IMR-90 (cell line): Measurements from ENCODE around the gene SRC. TPM values are rescaled to one million over a fixed set of nuclear protein-coding genes. Genes with fewer than 3 reads are reported as not detected.

Experiments
- ATAC-seq: fragments of 200-7000 bp; cut with Tn5 transposase; 2 replicates; pipeline ENCODE4 v1.9.1; 2020; ENCODE audit warnings: low read depth, mild to moderate bottlenecking, moderate library complexity
- BruUV-seq: library from RNA; stranded (reverse); fragments of 400-500 nt; replicated peaks from 2 replicates; lab custom pipeline; 2021; lab: Mats Ljungman, UMichigan
- CTCF ChIA-PET: fragments of 300-600 bp; formaldehyde crosslinking; extraction: SDS; loops from one replicate; lab custom pipeline; 2021; ENCODE audit warnings: antibody characterized with exemption; lab: Yijun Ruan, JAX
- POLR2A ChIA-PET: fragments of 300-600 bp; sonication (Branson Sonifier 250); formaldehyde crosslinking; loops from one replicate; lab custom pipeline; 2022; ENCODE audit warnings: antibody characterized with exemption; ENCODE audit not compliant: unreplicated experiment; lab: Charles Lee
- DNase-seq: peaks from one replicate; pipeline ENCODE4 v3.0.0; 2013
- H2AFZ ChIP-seq: replicated peaks from 2 replicates; pipeline ENCODE3; 2013; ENCODE audit warnings: low read length, mild to moderate bottlenecking; ENCODE audit not compliant: poor library complexity
- H2AK5ac ChIP-seq: 2 replicates; pipeline ENCODE4 v1.6.1; 2013; ENCODE audit warnings: low read depth, low read length, inconsistent platforms
- H2AK9ac ChIP-seq: replicated peaks from 2 replicates; pipeline ENCODE3; 2013; ENCODE audit warnings: mild to moderate bottlenecking, low read depth, low read length, moderate library complexity; ENCODE audit not compliant: poor library complexity
- H2BK120ac ChIP-seq: 2 replicates; pipeline ENCODE4 v1.6.1; 2013; ENCODE audit warnings: low read depth, low read length, inconsistent platforms
- H2BK15ac ChIP-seq: 3 replicates; pipeline ENCODE4 v1.6.1; 2013; ENCODE audit warnings: low read depth, low read length, inconsistent platforms
- H2BK20ac ChIP-seq: 2 replicates; pipeline ENCODE4 v1.6.1; 2013; ENCODE audit warnings: low read depth, mild to moderate bottlenecking, inconsistent platforms, low read length, moderate library complexity
- H2BK5ac ChIP-seq: 2 replicates; pipeline ENCODE4 v1.6.1; 2013; ENCODE audit warnings: mild to moderate bottlenecking, low read depth, low read length, inconsistent platforms; ENCODE audit not compliant: poor library complexity, severe bottlenecking
- H3K14ac ChIP-seq: replicated peaks from 2 replicates; pipeline ENCODE4 v1.6.1; 2013; ENCODE audit warnings: low read depth, low read length, inconsistent platforms
- H3K18ac ChIP-seq: 2 replicates; pipeline ENCODE4 v1.6.1; 2013; ENCODE audit warnings: low read depth, low read length, control low read depth
- H3K23ac ChIP-seq: 2 replicates; pipeline ENCODE4 v1.6.1; 2013; ENCODE audit warnings: low read depth, low read length, inconsistent platforms
- H3K27ac ChIP-seq: 2 replicates; pipeline ENCODE4 v1.5.1; 2013; ENCODE audit warnings: mild to moderate bottlenecking, control low read depth, low read length; ENCODE audit not compliant: insufficient read depth
- H3K27me3 ChIP-seq: 2 replicates; pipeline ENCODE4 v1.6.1; 2013; ENCODE audit warnings: low read length; ENCODE audit not compliant: control insufficient read depth, insufficient read depth
- H3K36me3 ChIP-seq: 2 replicates; pipeline ENCODE4 v1.6.1; 2013; ENCODE audit warnings: low read length, mixed read lengths; ENCODE audit not compliant: control insufficient read depth, insufficient read depth
- H3K4ac ChIP-seq: 2 replicates; pipeline ENCODE4 v1.6.1; 2013; ENCODE audit warnings: low read depth, low read length, inconsistent platforms
- H3K4me1 ChIP-seq: 2 replicates; pipeline ENCODE4 v1.6.1; 2013; ENCODE audit warnings: low read length, mixed read lengths; ENCODE audit not compliant: control insufficient read depth, insufficient read depth
- H3K4me2 ChIP-seq: 2 replicates; pipeline ENCODE4 v1.6.1; 2013; ENCODE audit warnings: low read depth, mild to moderate bottlenecking, control low read depth, low read length, moderate library complexity
- H3K4me3 ChIP-seq: 2 replicates; pipeline ENCODE4 v1.5.1; 2013; ENCODE audit warnings: low read depth, mild to moderate bottlenecking, control low read depth, low read length, moderate library complexity; ENCODE audit not compliant: insufficient read depth
- H3K56ac ChIP-seq: 2 replicates; pipeline ENCODE4 v1.6.1; 2013; ENCODE audit warnings: low read length, inconsistent platforms; ENCODE audit not compliant: insufficient read depth; ENCODE audit errors: extremely low read depth
- H3K79me1 ChIP-seq, 2 experiments: 2 replicates each; pipeline ENCODE4 v1.6.1; 2013; ENCODE audit warnings: low read length in 2 of 2, inconsistent platforms in 1 of 2, low read depth in 1 of 2
- H3K9ac ChIP-seq: 2 replicates; pipeline ENCODE4 v1.6.1; 2013; ENCODE audit warnings: low read depth, low read length, control low read depth
- H3K9me1 ChIP-seq: 2 replicates; pipeline ENCODE4 v1.6.1; 2013; ENCODE audit warnings: low read length, inconsistent platforms; ENCODE audit not compliant: insufficient read depth
- H3K9me3 ChIP-seq: 2 replicates; pipeline ENCODE4 v1.6.1; 2013; ENCODE audit warnings: low read length; ENCODE audit not compliant: control insufficient read depth, insufficient read depth
- H4K20me1 ChIP-seq: 2 replicates; pipeline ENCODE4 v1.6.1; 2013; ENCODE audit warnings: low read length, inconsistent platforms; ENCODE audit not compliant: insufficient read depth
- H4K5ac ChIP-seq: 2 replicates; pipeline ENCODE4 v1.6.1; 2013; ENCODE audit warnings: mild to moderate bottlenecking, low read depth, low read length, control low read depth
- H4K8ac ChIP-seq, 2 experiments: 2 replicates each; pipeline ENCODE4 v1.6.1; 2013; ENCODE audit warnings: low read depth in 2 of 2, low read length in 2 of 2, control low read depth in 1 of 2, inconsistent platforms in 1 of 2
- H4K91ac ChIP-seq: 2 replicates; pipeline ENCODE4 v1.6.1; 2013; ENCODE audit warnings: low read depth, low read length, inconsistent platforms; ENCODE audit not compliant: insufficient read depth
- BHLHE40 ChIP-seq: fragments of 150-350 bp; IDR thresholded peaks from 2 replicates; pipeline ENCODE4 v1.6.1; 2016; ENCODE audit warnings: mild to moderate bottlenecking, low read depth, low read length
- CEBPB ChIP-seq: IDR thresholded peaks from 2 replicates; pipeline ENCODE4 v1.6.1; 2012; ENCODE audit warnings: low read depth, low read length, improper control_type of control experiment
- NFE2L2 ChIP-seq: fragments of 150-350 bp; IDR thresholded peaks from 2 replicates; pipeline ENCODE4 v1.6.1; 2016; ENCODE audit warnings: low read depth, mild to moderate bottlenecking, low read length
- RCOR1 ChIP-seq: IDR thresholded peaks from 2 replicates; pipeline ENCODE4 v1.6.1; 2012; ENCODE audit warnings: mild to moderate bottlenecking, low read length, improper control_type of control experiment; ENCODE audit not compliant: insufficient replicate concordance
- RFX5 ChIP-seq: IDR thresholded peaks from 2 replicates; pipeline ENCODE4 v1.8.0; 2012; ENCODE audit warnings: low read depth, mild to moderate bottlenecking, low read length, moderate library complexity
- SMC3 ChIP-seq: fragments of 150-350 bp; IDR thresholded peaks from 2 replicates; pipeline ENCODE4 v1.6.1; 2016; ENCODE audit warnings: low read depth, mild to moderate bottlenecking, antibody characterized with exemption, low read length, moderate library complexity
- WGBS, 2 experiments: methylation state at CpG; one replicate each; pipeline versions ENCODE4 v1.1.5 to v1.1.7; 2013; ENCODE audit warnings: missing lambda C conversion rate in 2 of 2; ENCODE audit not compliant: insufficient read length in 1 of 2; ENCODE audit errors: extremely low coverage in 2 of 2; 5-methylcytosine and 5-hydroxymethylcytosine counted together
- dilution Hi-C: fragments of 300-500 bp; cut with HindIII; formaldehyde crosslinking; loops from one replicate; pipeline ENCODE4 v1.14.3; 2018; ENCODE audit warnings: low sequenced_read_pairs; ENCODE audit not compliant: unreplicated experiment
- in situ Hi-C: fragments of 300-500 bp; cut with MboI; formaldehyde crosslinking; loops from 3 replicates; pipeline ENCODE4 v1.14.3; 2019; ENCODE audit warnings: low sequenced_read_pairs, inconsistent platforms, mixed read lengths
- intact Hi-C: fragments of 100-400 bp; cut with micrococcal nuclease; formaldehyde crosslinking; loops from 2 replicates; pipeline ENCODE4 v1.10.0; 2022
- polyA plus RNA-seq, 3 experiments: library from polyadenylated mRNA; depleted of rRNA; stranded (reverse); fragments of >200 nt; gene quantifications; 2 replicates each; pipeline ENCODE4 v1.2.3, GENCODE V29; 2012; ENCODE audit warnings: low replicate concordance in 1 of 3
- total RNA-seq: library from RNA; depleted of rRNA; stranded (reverse); fragments of >200 nt; gene quantifications from 2 replicates; pipeline ENCODE4 v1.2.3, GENCODE V29; 2012
- TF ChIP-seq, protein P1 (sequence below): conservative IDR thresholded peaks from 2 replicates; pipeline ENCODE4 v1.5.1; 2012; ENCODE audit warnings: mild to moderate bottlenecking, low read depth, low read length, improper control_type of control experiment
- TF ChIP-seq, protein P2 (sequence below): fragments of 150-350 bp; IDR thresholded peaks from 2 replicates; pipeline ENCODE4 v1.6.1; 2017; ENCODE audit warnings: mild to moderate bottlenecking, antibody characterized with exemption, low read length, low read depth

Gene SRC
- total and polyA plus RNA-seq, 2 of the 4 experiments (the other 2 are of a cell fraction), result 7.0 to 24.2 TPM

GRCh38 chr20:37363221-37364012, 17.5 kb downstream of the SRC start:
- Histone ChIP-seq H3K36me3 (peaks cover 22% of the 10 kb centered on the region), H3K23ac (no peak overlapping the region), H3K4me1 (no peaks in the 10 kb centered on the region), H3K4me2 (no peak overlapping the region), H3K18ac (no peak overlapping the region), H4K20me1 (peaks cover 60% of the 10 kb centered on the region), H2BK120ac (no peak overlapping the region), H2BK20ac (no peak overlapping the region), H3K9ac (no peak overlapping the region), H4K91ac (no peak overlapping the region), H3K14ac (no peak overlapping the region), H2AK9ac (no peak overlapping the region), H3K9me3 (no peaks in the 10 kb centered on the region), H2BK5ac (no peak overlapping the region), H3K27ac (no peak overlapping the region), H3K27me3 (no peaks in the 10 kb centered on the region), H3K4ac (no peak overlapping the region), H2AFZ (no peak overlapping the region), H3K56ac (no peak overlapping the region), H4K5ac (no peak overlapping the region), H3K9me1 (peaks cover 6% of the 10 kb centered on the region; the same call in 1 of the 2 replicates), H2AK5ac (no peak overlapping the region), H3K4me3 (no peak overlapping the region), H3K79me1 (peaks cover 20 to 73% of the 10 kb centered on the region in 2 experiments), H2BK15ac (no peak overlapping the region), H4K8ac (no peak overlapping the region)
- CTCF ChIA-PET, result no interaction called here
- ATAC-seq, result no peak
- dilution Hi-C loops, result no loop called here
- DNase-seq, result no peak
- TF ChIP-seq, protein P1, sequence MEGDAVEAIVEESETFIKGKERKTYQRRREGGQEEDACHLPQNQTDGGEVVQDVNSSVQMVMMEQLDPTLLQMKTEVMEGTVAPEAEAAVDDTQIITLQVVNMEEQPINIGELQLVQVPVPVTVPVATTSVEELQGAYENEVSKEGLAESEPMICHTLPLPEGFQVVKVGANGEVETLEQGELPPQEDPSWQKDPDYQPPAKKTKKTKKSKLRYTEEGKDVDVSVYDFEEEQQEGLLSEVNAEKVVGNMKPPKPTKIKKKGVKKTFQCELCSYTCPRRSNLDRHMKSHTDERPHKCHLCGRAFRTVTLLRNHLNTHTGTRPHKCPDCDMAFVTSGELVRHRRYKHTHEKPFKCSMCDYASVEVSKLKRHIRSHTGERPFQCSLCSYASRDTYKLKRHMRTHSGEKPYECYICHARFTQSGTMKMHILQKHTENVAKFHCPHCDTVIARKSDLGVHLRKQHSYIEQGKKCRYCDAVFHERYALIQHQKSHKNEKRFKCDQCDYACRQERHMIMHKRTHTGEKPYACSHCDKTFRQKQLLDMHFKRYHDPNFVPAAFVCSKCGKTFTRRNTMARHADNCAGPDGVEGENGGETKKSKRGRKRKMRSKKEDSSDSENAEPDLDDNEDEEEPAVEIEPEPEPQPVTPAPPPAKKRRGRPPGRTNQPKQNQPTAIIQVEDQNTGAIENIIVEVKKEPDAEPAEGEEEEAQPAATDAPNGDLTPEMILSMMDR, result no peak
- TF ChIP-seq SMC3, result no peak
- TF ChIP-seq CEBPB, result no peak
- TF ChIP-seq RFX5, result no peak
- TF ChIP-seq, protein P2, sequence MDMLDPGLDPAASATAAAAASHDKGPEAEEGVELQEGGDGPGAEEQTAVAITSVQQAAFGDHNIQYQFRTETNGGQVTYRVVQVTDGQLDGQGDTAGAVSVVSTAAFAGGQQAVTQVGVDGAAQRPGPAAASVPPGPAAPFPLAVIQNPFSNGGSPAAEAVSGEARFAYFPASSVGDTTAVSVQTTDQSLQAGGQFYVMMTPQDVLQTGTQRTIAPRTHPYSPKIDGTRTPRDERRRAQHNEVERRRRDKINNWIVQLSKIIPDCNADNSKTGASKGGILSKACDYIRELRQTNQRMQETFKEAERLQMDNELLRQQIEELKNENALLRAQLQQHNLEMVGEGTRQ, result no peak
- TF ChIP-seq NFE2L2, result no peak
- TF ChIP-seq BHLHE40, result no peak
- no peak for TF ChIP-seq RCOR1
- intact Hi-C loops, result no loop called here
- in situ Hi-C loops, result no loop called here
- 96% methylated on average over 9 of the region's 24 CpGs; no CpG with 5 or more reads in 1 of the 2 experiments for WGBS, 2 experiments
- no TSS peak for BruUV-seq
- POLR2A ChIA-PET, result no interaction called here
